WERI-Rb-1 (cell line): Measurements from ENCODE around the gene NDST1.

Experiments used
- DNase-seq: peaks from one replicate; pipeline ENCODE4 v3.0.0-alpha.2; 2020
- H3K27ac ChIP-seq: fragments of 250-450 bp; sonication (Bioruptor Pico); 2 replicates; pipeline ENCODE4 v1.5.1; 2020; ENCODE audit warnings: mild to moderate bottlenecking, moderate library complexity
- H3K27me3 ChIP-seq: fragments of 250-450 bp; sonication (Bioruptor Pico); 2 replicates; pipeline ENCODE4 v1.5.1; 2021; ENCODE audit warnings: mild to moderate bottlenecking, low read depth, moderate library complexity; ENCODE audit not compliant: insufficient read depth, severe bottlenecking
- H3K36me3 ChIP-seq: fragments of 250-450 bp; sonication (Bioruptor Pico); 2 replicates; pipeline ENCODE4 v1.5.1; 2020; ENCODE audit warnings: mild to moderate bottlenecking, moderate library complexity
- H3K4me3 ChIP-seq: 2 replicates; pipeline ENCODE4 v1.5.1; 2011; ENCODE audit warnings: low read depth, mild to moderate bottlenecking, control low read depth, low read length
- H3K9me3 ChIP-seq: fragments of 250-450 bp; sonication (Bioruptor Pico); 2 replicates; pipeline ENCODE4 v1.5.1; 2021; ENCODE audit warnings: mild to moderate bottlenecking, moderate library complexity; ENCODE audit not compliant: severe bottlenecking
- CTCF ChIP-seq: IDR thresholded peaks from 2 replicates; pipeline ENCODE4 v1.5.1; 2011; ENCODE audit warnings: low read depth, mild to moderate bottlenecking, control low read depth, inconsistent platforms, low read length

NDST1 gene

GRCh38 chr5:150584556-150585335 lies 76.8 kb downstream of the NDST1 start:
- TF ChIP-seq CTCF: no peak
- H3K36me3 ChIP-seq: no peaks in the 10 kb centered on the region
- no peaks in the 10 kb centered on the region for H3K9me3 ChIP-seq
- H3K4me3 ChIP-seq: no peak overlapping the region
- DNase-seq: no peak
- no peaks in the 10 kb centered on the region for H3K27me3 ChIP-seq
- no peak overlapping the region for H3K27ac ChIP-seq

GRCh38 chr5:150585781-150586341 lies 77.9 kb downstream of the NDST1 start:
- Histone ChIP-seq H3K9me3 (no peaks in the 10 kb centered on the region), H3K36me3 (no peaks in the 10 kb centered on the region), H3K27ac (no peak overlapping the region), H3K27me3 (no peaks in the 10 kb centered on the region), H3K4me3 (no peak overlapping the region)
- DNase-seq: peak; percentile 22
- TF ChIP-seq CTCF: no peak

- H3K9me3 ChIP-seq: no peaks in the 10 kb centered on the region
- no peaks in the 10 kb centered on the region for H3K27me3 ChIP-seq
- H3K27ac ChIP-seq: no peak overlapping the region
- DNase-seq: no peak
- no peak for TF ChIP-seq CTCF
- H3K4me3 ChIP-seq: no peak overlapping the region
- no peaks in the 10 kb centered on the region for H3K36me3 ChIP-seq
These were observed 79.1 kb downstream of the NDST1 start for GRCh38 chr5:150587016-150587415.

GRCh38 chr5:150587856-150588595 lies 80.1 kb downstream of the NDST1 start:
- Histone ChIP-seq H3K4me3 (no peak overlapping the region), H3K27me3 (no peaks in the 10 kb centered on the region), H3K27ac (no peak overlapping the region), H3K9me3 (no peaks in the 10 kb centered on the region), H3K36me3 (no peaks in the 10 kb centered on the region)
- TF ChIP-seq CTCF: no peak
- no peak for DNase-seq

GRCh38 chr5:150588596-150588890 lies 80.6 kb downstream of the NDST1 start:
- no peak for TF ChIP-seq CTCF
- no peaks in the 10 kb centered on the region for H3K27me3 ChIP-seq
- DNase-seq: no peak

More at GRCh38 chr5:150588596-150588890, 80.6 kb downstream of the NDST1 start:
- Histone ChIP-seq H3K4me3 (no peak overlapping the region), H3K36me3 (no peaks in the 10 kb centered on the region), H3K9me3 (no peaks in the 10 kb centered on the region), H3K27ac (no peak overlapping the region)
